ENCODE measurements around the gene IGF2BP2.
"Not testable (repeated sequence)": the region's sequence is repeated elsewhere in the genome, so short reads cannot be mapped to it uniquely, and the experiment has no call there.

IGF2BP2 gene

DNA sequence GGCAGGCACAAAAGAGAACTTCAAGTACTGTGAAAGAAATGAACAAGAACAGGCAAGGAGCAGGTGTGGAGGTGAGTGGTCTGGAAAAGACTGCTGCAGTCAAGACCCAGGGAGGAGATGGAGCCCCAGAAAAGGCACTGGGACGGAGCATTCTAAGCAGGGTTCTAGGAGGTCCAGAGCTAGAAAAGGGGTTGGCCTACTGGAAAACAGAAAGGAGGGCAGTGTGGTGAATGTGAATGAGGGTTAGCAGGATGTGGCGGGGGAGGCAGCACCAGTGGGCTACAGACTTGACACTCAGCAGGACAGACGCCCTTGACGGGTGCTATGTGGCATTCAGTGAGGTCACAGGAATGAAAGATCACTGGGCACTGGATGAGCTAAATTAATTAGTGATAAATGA is 163.1 kb downstream of the IGF2BP2 start:
- H3K4me1 ChIP-seq (ENCODE audit: insufficient read depth, low read length): peaks cover 13% of the 10 kb centered on the region
- peaks cover 0 to 4% of the 10 kb centered on the region in 2 donors for H3K27me3 ChIP-seq (ENCODE audit: control insufficient read depth in 1 of 2, insufficient read depth in 2 of 2, low read length in 2 of 2)
- H3K9me3 ChIP-seq (ENCODE audit: low read length): no peaks in the 10 kb centered on the region
- no peaks in the 10 kb centered on the region for H3K36me3 ChIP-seq (ENCODE audit: insufficient read depth, low read length)
- H3K9ac ChIP-seq (ENCODE audit: low read length): no peak overlapping the region
- H3K4me3 ChIP-seq (ENCODE audit: low read depth in 1 of 2, low read length in 2 of 2): no peak overlapping the region
- no peak overlapping the region for H3K27ac ChIP-seq (ENCODE audit: low read depth, low read length)

DNA sequence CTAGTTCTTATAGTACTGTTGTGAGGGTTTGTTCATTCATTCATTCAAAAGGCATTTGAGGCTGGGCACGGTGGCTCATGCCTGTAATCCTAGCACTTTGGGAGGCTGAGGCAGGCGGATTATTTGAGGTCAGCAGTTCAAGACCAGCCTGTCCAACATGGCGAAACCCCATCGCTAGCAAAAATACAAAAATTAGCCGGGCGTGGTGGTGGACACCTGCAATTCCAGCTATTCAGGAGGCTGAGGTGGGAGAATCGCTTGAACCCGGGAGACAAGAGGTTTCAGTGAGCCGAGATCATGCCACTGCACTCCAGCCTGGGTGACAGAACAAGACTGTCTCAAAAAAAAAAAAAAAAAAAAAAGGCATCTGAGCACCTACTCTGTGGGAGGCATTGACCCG is 163.5 kb downstream of the IGF2BP2 start:
- H3K27ac ChIP-seq (ENCODE audit: low read depth, low read length); H3K36me3 ChIP-seq (ENCODE audit: insufficient read depth, low read length); H3K27me3 ChIP-seq (ENCODE audit: control insufficient read depth in 1 of 2, insufficient read depth in 2 of 2, low read length in 2 of 2); H3K9ac ChIP-seq (ENCODE audit: low read length); H3K4me3 ChIP-seq (ENCODE audit: low read depth in 1 of 2, low read length in 2 of 2); H3K9me3 ChIP-seq (ENCODE audit: low read length): not testable (repeated sequence)
- peaks cover 18% of the 10 kb centered on the region for H3K4me1 ChIP-seq (ENCODE audit: insufficient read depth, low read length)

DNA sequence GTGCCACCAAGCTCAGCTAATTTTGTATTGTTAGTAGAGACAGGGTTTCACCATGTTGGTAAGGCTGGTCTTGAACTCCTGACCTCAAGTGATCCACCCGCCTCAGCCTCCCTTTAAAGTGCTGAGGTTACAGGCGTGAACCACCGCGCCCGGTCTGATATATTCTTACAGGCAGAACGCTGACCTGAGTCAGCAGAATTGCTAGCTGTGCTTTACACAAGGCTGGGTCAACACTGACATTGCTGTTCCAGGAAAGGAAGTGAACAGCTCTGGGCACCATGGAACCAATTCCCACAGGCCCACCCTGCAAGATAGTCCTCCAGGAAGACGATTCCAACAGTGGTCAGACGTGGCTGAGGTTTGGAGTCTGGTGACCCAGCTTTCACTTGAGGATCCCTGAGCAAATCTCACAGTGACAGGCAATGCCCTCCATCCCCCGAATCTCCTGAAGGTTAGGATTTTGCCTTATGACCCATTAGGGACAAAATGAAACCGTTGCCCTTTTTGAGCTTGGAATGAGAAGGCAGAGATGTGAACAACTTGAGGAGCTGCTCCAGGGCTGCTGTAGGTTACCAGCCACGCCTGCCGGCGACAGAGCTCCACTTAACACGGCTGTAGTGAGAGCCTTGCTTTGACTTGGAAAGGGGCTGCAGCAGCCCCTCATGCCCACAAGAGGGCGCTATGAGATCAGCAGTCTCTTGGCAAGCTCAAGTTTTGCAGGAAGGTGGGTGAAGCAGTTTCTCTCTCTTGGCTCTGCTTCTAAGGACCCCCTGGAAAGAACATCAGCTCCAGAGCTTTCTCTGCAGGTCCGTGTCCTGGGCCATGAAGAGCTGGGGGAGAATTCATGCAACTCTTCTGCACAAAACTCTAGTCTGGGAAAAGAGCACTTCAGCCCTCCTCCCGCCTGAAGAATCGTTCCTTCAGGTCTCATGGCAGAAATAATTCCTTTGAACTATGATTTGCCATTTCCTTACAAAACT is 164.6 kb downstream of the IGF2BP2 start:
- peaks cover 18% of the 10 kb centered on the region for H3K4me1 ChIP-seq (ENCODE audit: insufficient read depth, low read length)
- no peak overlapping the region for H3K9ac ChIP-seq (ENCODE audit: low read length)
- H3K27me3 ChIP-seq (ENCODE audit: control insufficient read depth in 1 of 2, insufficient read depth in 2 of 2, low read length in 2 of 2): peaks cover 0 to 4% of the 10 kb centered on the region in 2 donors
- no peaks in the 10 kb centered on the region for H3K36me3 ChIP-seq (ENCODE audit: insufficient read depth, low read length)
- H3K27ac ChIP-seq (ENCODE audit: low read depth, low read length): no peak overlapping the region
- H3K9me3 ChIP-seq (ENCODE audit: low read length): no peaks in the 10 kb centered on the region
- no peak overlapping the region for H3K4me3 ChIP-seq (ENCODE audit: low read depth in 1 of 2, low read length in 2 of 2)

DNA sequence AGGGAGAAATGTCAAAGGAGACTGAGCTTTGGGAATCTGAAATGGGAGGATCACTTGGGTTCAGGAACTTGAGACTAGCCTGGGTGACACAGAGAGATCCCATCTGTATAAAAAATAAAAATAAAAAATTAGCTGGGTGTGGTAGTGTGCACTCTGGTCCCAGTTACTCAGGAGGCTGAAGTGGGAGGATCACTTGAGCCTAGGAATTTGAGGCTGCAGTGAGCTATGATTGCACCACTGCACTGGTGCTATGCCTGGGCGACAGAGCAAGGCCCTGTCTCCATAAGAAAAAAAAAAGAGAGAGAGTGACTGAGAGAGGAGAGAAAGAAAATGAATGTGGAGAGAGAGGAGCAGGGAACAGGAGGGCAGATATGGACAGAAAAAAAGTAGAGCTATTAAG is 165.9 kb downstream of the IGF2BP2 start:
- Histone ChIP-seq H3K9ac (ENCODE audit: low read length) (no peak overlapping the region), H3K9me3 (ENCODE audit: low read length) (no peaks in the 10 kb centered on the region), H3K4me1 (ENCODE audit: insufficient read depth, low read length) (peaks cover 18% of the 10 kb centered on the region), H3K4me3 (ENCODE audit: low read depth in 1 of 2, low read length in 2 of 2) (no peak overlapping the region), H3K27me3 (ENCODE audit: control insufficient read depth in 1 of 2, insufficient read depth in 2 of 2, low read length in 2 of 2) (peaks cover 0 to 1% of the 10 kb centered on the region in 2 donors), H3K36me3 (ENCODE audit: insufficient read depth, low read length) (no peaks in the 10 kb centered on the region), H3K27ac (ENCODE audit: low read depth, low read length) (no peak overlapping the region)

DNA sequence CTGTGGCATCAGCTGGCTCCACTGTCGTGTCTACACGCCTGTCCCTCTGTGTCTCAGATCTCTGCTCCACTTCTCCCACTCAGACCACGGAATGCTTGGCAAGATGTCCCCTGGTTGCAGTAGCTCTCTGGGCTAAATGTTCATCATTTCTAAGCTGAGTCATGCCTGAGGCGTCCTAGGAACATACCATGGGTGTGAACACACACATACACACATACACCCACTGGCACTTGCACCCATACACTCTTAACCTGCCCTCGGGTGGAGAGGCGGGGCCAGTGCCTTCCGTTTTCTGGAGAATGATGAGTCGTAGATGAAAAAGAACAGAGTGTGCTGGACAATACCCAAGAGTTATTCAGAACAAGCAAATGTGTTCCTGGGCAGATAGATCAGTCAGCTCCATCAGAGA is 166.3 kb downstream of the IGF2BP2 start:
- no peak overlapping the region for H3K27ac ChIP-seq (ENCODE audit: low read depth, low read length)
- H3K9ac ChIP-seq (ENCODE audit: low read length): no peak overlapping the region
- H3K36me3 ChIP-seq (ENCODE audit: insufficient read depth, low read length): no peaks in the 10 kb centered on the region
- H3K4me3 ChIP-seq (ENCODE audit: low read depth in 1 of 2, low read length in 2 of 2): no peak overlapping the region
- H3K4me1 ChIP-seq (ENCODE audit: insufficient read depth, low read length): peaks cover 18% of the 10 kb centered on the region
- H3K27me3 ChIP-seq (ENCODE audit: control insufficient read depth in 1 of 2, insufficient read depth in 2 of 2, low read length in 2 of 2): no peaks in the 10 kb centered on the region
- H3K9me3 ChIP-seq (ENCODE audit: low read length): no peaks in the 10 kb centered on the region

DNA sequence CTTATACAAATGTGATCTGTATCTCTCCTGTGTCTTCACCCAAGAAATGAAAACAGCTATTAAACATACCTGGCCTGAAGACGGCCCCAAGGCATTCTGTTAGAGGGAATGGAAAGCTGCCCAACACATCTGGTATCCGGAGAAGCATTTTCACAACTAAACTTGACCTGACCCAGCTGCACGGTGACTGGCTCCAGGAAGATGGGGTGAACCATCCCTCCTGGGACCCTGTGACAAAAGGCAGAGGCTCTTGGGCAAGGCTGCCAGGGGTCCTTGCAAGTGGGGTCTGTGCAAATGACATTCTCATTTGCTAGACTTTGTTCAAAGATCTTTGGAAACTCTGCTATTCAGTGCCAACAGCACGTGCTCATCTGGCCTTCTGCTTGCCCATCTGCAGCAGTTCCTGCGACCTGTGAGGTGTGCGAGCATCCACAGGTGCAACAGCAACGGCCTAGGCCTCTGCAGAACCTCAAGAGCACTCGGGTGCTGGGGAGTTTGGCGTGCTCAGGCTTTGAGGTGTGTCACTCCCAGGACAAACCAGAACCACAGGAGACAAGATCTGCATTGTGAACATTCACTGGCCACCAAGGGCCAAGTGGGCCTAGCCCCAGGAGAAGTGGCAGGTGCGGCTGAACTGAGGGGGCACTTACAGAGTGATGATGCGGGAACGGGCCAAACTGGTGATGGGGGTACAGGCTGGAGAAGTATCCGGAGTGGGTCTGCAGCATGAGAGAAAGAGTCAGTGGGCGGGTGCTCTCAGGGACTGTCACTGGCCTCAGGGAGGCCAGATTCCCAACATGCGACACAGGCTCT is 166.9 kb downstream of the IGF2BP2 start:
- H3K36me3 ChIP-seq (ENCODE audit: insufficient read depth, low read length): no peaks in the 10 kb centered on the region
- H3K4me3 ChIP-seq (ENCODE audit: low read depth in 1 of 2, low read length in 2 of 2): no peak overlapping the region
- peaks cover 18% of the 10 kb centered on the region for H3K4me1 ChIP-seq (ENCODE audit: insufficient read depth, low read length)
- H3K27ac ChIP-seq (ENCODE audit: low read depth, low read length): no peak overlapping the region
- H3K9ac ChIP-seq (ENCODE audit: low read length): no peak overlapping the region
- H3K27me3 ChIP-seq (ENCODE audit: control insufficient read depth in 1 of 2, insufficient read depth in 2 of 2, low read length in 2 of 2): no peaks in the 10 kb centered on the region
- H3K9me3 ChIP-seq (ENCODE audit: low read length): no peaks in the 10 kb centered on the region

DNA sequence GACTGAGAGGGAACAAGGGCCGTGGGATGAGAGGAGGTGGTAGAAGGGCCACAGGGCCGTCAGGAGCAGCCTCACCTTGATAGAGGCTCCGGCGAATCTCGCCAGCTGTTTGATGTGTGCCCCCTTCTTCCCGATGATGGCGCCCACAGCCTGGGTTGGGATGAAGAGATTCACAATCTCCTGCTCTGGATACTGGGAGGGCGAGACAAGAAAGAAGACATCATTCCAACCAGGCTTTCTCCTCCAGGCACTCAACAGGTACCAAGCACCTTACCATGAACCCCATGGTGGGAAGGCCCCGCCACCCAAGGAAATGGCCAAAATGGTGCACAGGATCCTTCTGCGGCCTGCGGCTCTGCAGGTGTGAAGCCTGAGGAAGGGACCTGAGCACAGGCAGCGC is 167.6 kb downstream of the IGF2BP2 start:
- Histone ChIP-seq H3K27me3 (ENCODE audit: control insufficient read depth in 1 of 2, insufficient read depth in 2 of 2, low read length in 2 of 2) (no peaks in the 10 kb centered on the region), H3K4me3 (ENCODE audit: low read depth in 1 of 2, low read length in 2 of 2) (no peak overlapping the region), H3K9me3 (ENCODE audit: low read length) (no peaks in the 10 kb centered on the region), H3K9ac (ENCODE audit: low read length) (no peak overlapping the region), H3K36me3 (ENCODE audit: insufficient read depth, low read length) (no peaks in the 10 kb centered on the region), H3K4me1 (ENCODE audit: insufficient read depth, low read length) (peaks cover 18% of the 10 kb centered on the region), H3K27ac (ENCODE audit: low read depth, low read length) (no peak overlapping the region)

DNA sequence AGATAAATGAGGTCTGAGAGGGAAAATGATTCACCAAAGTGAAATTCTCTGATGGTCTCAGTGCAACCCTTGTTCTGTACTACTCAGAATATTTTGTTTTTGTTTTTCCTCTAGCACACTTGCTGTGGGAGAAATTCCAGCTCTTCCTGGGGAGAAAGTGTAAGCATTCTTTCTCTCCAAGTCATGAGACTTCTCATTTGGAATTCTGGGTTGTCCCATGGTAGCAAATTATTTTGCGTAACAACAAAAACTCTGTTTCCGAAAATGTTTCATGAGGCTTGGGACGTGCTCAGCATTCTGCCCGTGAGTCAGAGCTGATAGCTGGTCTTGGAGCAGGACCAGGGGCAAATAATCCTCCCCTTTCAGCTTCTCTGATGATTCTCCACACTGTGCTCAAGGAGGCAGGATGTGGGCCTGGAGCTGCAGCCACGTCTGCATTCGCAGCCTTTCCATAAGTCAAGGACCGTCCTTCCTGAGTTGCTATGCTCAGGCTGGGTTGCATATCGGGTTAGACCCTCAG is 168.5 kb downstream of the IGF2BP2 start:
- no peak overlapping the region for H3K4me3 ChIP-seq (ENCODE audit: low read depth in 1 of 2, low read length in 2 of 2)
- H3K9me3 ChIP-seq (ENCODE audit: low read length): no peaks in the 10 kb centered on the region
- no peaks in the 10 kb centered on the region for H3K36me3 ChIP-seq (ENCODE audit: insufficient read depth, low read length)
- H3K9ac ChIP-seq (ENCODE audit: low read length): no peak overlapping the region
- peaks cover 18% of the 10 kb centered on the region for H3K4me1 ChIP-seq (ENCODE audit: insufficient read depth, low read length)
- no peak overlapping the region for H3K27ac ChIP-seq (ENCODE audit: low read depth, low read length)
- no peaks in the 10 kb centered on the region for H3K27me3 ChIP-seq (ENCODE audit: control insufficient read depth in 1 of 2, insufficient read depth in 2 of 2, low read length in 2 of 2)

DNA sequence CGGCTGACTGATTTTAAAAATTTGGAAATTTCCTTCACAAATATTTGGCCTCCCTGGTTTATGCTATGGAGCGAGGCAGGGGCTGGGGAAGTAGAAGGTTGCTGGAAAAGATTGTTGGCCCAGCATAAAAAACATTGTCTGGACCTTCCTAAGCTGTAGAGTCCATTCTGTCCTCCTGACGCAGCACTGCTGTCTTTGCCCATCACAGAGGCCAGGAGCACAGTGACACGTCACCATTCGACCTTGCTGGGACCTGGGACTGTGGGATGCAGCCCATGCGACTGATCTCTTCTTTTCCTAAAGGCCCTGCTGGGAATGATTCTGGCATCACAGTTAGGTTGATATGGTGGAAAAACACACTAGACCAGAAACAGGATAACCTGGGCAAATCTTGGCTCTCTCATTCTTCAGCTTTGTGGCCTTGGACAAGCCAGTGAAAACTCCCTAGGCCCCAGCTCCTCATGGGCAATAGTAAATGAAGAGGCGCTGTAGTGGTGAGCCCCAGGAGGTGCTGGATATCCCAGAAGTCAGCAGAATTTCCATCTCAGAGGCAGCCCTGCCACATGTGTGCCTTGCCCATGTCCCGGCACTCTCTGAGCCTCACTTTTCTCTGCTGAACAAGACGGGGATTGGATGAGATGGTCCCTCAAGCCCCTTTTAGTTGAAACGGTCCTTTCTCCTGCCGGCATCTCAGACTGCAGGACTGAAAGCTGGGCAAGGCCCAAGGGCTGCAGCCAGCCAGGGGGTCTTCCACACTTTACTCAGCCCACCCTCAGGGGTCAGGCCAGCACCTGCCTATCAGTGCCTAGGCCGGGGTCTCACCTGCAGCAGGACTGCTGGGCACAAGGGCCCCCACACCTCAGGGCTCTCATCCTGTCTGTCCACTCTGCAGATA is 169.2 kb downstream of the IGF2BP2 start:
- Histone ChIP-seq H3K4me3 (ENCODE audit: low read depth in 1 of 2, low read length in 2 of 2) (no peak overlapping the region), H3K9me3 (ENCODE audit: low read length) (no peaks in the 10 kb centered on the region), H3K27ac (ENCODE audit: low read depth, low read length) (no peak overlapping the region), H3K27me3 (ENCODE audit: control insufficient read depth in 1 of 2, insufficient read depth in 2 of 2, low read length in 2 of 2) (no peaks in the 10 kb centered on the region), H3K4me1 (ENCODE audit: insufficient read depth, low read length) (peaks cover 15% of the 10 kb centered on the region), H3K9ac (ENCODE audit: low read length) (no peak overlapping the region), H3K36me3 (ENCODE audit: insufficient read depth, low read length) (no peaks in the 10 kb centered on the region)

DNA sequence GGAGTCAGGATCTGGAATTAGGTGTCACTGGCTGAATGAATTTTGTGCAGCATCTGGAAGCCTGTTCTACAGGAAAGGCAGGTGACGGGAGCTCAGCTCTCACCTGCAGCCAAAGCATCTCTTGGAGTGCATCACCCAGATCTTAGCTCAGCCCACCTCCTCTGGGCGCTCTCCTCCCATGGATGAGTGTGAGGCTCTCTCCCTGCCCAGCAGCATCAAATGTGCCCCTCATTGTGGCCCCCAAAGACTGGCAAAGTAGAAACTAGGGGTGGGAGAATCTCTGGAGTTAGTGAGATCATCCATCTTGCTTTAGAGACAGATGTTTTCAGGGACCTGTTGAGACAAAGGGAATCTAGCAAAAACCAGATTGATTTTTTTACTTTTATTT is 170.1 kb downstream of the IGF2BP2 start:
- H3K27ac ChIP-seq (ENCODE audit: low read depth, low read length): no peak overlapping the region
- H3K4me3 ChIP-seq (ENCODE audit: low read depth in 1 of 2, low read length in 2 of 2): no peak overlapping the region
- no peak overlapping the region for H3K9ac ChIP-seq (ENCODE audit: low read length)
- H3K27me3 ChIP-seq (ENCODE audit: control insufficient read depth in 1 of 2, insufficient read depth in 2 of 2, low read length in 2 of 2): no peaks in the 10 kb centered on the region
- H3K9me3 ChIP-seq (ENCODE audit: low read length): no peaks in the 10 kb centered on the region
- peaks cover 13% of the 10 kb centered on the region for H3K4me1 ChIP-seq (ENCODE audit: insufficient read depth, low read length)
- no peaks in the 10 kb centered on the region for H3K36me3 ChIP-seq (ENCODE audit: insufficient read depth, low read length)
